SK-N-MC (cell line): ENCODE results near the gene RPN1.

Experiments used
- EZH2 ChIP-seq: fragments of 200-600 bp; sonication (generic); IDR thresholded peaks from one replicate; pipeline ENCODE4 v1.6.1; 2017; ENCODE audit warnings: antibody characterized with exemption
- POLR2AphosphoS5 ChIP-seq: IDR thresholded peaks from 2 replicates; pipeline ENCODE4 v1.6.1; 2012; ENCODE audit warnings: mild to moderate bottlenecking, low read depth, low read length, borderline replicate concordance

DNA sequence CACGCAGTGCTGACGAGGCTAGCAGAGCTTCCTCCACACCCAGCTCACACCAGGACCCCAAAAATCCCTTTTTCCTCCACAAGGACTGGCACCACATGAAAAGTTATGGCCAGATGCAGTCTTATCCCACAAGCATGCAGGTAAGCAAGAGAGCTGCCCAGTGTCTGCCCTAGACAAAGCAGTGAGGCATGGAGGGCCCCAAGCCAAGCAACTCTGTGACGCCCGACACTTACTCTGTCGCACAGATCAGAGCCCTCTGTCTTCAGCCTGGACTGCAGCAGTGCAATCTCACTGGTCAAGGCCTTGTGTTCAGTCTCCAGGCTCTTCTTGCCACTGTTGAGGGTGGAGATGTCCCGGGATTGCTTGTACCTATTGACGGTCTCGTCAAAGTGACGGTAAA, 28.7 kb downstream of the RPN1 start:
- no peak for TF ChIP-seq POLR2AphosphoS5
- TF ChIP-seq EZH2, result no peak
